GM12878 (cell line): ENCODE results near the gene UBE2M. TPM values are rescaled to one million over a fixed set of nuclear protein-coding genes. Genes with fewer than 3 reads are reported as not detected.

Experiments
- CEBPB ChIP-seq, 2 experiments: fragments of 150-350 bp in 1 of 2; IDR thresholded peaks; 2 replicates each; pipeline ENCODE4 v1.6.1; 2012 to 2014; ENCODE audit warnings: low read depth in 2 of 2, low read length in 2 of 2, borderline replicate concordance in 1 of 2, inconsistent platforms in 1 of 2
- CHD1 ChIP-seq: IDR thresholded peaks from 2 replicates; pipeline ENCODE4 v1.6.1; 2012; ENCODE audit warnings: low read depth, low read length, improper control_type of control experiment
- EZH2 ChIP-seq: IDR thresholded peaks from 2 replicates; pipeline ENCODE4 v1.6.1; 2012; ENCODE audit warnings: low read depth, mild to moderate bottlenecking, control low read depth, inconsistent platforms, low read length, borderline replicate concordance; ENCODE audit not compliant: control insufficient read depth
- FOXM1 ChIP-seq: IDR thresholded peaks from 2 replicates; pipeline ENCODE4 v1.6.1; 2012; ENCODE audit warnings: low read depth, mild to moderate bottlenecking, inconsistent platforms, low read length, moderate library complexity
- RELA ChIP-seq: fragments of 450-650 bp; IDR thresholded peaks from 2 replicates; pipeline ENCODE4 v1.8.0; 2014; ENCODE audit warnings: borderline replicate concordance; ENCODE audit not compliant: partially characterized antibody
- polyA plus RNA-seq, 11 experiments: library from polyadenylated mRNA; depleted of rRNA in 4 of 11; unstranded in 6 of 11; stranded (reverse) in 5 of 11; fragments of >200 nt; fragmentation: Nextera tagmentation in 4 of 11; fragmentation: Illumina TruSeq in 1 of 11; extraction: Ambion mirVana in 4 of 11; extraction: Trizol in 1 of 11; gene quantifications; 1 replicate in 1 of 11; 2 replicates in 10 of 11; pipeline versions ENCODE4 v1.2.1 to v1.2.3, GENCODE V29; 2011 to 2016; ENCODE audit warnings: inconsistent platforms in 2 of 11, missing spikeins in 2 of 11, low read depth in 1 of 11
- total RNA-seq, 4 experiments: library from RNA; depleted of rRNA in 3 of 4; stranded (reverse); fragments of >200 nt in 3 of 4; fragmentation: Illumina TruSeq in 1 of 4; extraction: Trizol in 1 of 4; gene quantifications; 2 replicates each; pipeline versions ENCODE4 v1.2.1 to v1.2.3, GENCODE V29; 2013 to 2021
- TF ChIP-seq, protein P1 (sequence below): IDR thresholded peaks from 2 replicates; pipeline ENCODE4 v1.6.1; 2011; ENCODE audit warnings: low read depth, low read length, improper control_type of control experiment, borderline replicate concordance
- TF ChIP-seq, protein P2 (sequence below): fragments of 450-650 bp; IDR thresholded peaks from 2 replicates; pipeline ENCODE4 v1.6.1; 2016; ENCODE audit warnings: mild to moderate bottlenecking, moderate library complexity, borderline replicate concordance

UBE2M gene
- total and polyA plus RNA-seq, 10 of the 15 experiments (the other 5 are each of a cell fraction or from before 2014, with no cell fraction given) = 1.4 to 105 (median 73.9) TPM

DNA sequence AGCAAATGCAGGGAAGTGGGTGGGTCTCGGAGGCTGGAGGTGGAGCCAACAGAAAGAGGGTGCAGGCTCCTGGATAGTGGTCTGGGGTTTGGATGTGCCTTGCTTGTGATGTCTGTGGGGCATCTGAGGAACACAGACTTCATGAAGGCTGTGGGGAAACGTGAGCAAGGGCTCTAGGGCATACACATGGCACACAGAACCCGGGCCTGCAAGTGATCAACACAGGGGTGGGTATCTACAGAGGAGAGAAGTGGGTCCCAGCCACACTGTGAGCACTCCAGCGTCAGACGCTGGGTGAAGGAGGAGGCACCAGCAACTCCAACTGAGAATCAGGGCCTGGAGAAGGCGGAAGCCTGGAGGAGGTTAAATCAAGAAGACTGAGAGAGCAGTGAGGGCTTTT lies 5.4 kb upstream of the UBE2M start (continued):
- TF ChIP-seq FOXM1 (no peak), RELA (no peak), CHD1 (no peak), CEBPB (IDR thresholded peaks at IDR 0.05; ENCODE audit: borderline replicate concordance in 1 of 2, low read depth in 2 of 2, low read length in 2 of 2) (no peak), EZH2 (no peak)
- TF ChIP-seq, protein P1, sequence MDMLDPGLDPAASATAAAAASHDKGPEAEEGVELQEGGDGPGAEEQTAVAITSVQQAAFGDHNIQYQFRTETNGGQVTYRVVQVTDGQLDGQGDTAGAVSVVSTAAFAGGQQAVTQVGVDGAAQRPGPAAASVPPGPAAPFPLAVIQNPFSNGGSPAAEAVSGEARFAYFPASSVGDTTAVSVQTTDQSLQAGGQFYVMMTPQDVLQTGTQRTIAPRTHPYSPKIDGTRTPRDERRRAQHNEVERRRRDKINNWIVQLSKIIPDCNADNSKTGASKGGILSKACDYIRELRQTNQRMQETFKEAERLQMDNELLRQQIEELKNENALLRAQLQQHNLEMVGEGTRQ = no peak
- TF ChIP-seq, protein P2, sequence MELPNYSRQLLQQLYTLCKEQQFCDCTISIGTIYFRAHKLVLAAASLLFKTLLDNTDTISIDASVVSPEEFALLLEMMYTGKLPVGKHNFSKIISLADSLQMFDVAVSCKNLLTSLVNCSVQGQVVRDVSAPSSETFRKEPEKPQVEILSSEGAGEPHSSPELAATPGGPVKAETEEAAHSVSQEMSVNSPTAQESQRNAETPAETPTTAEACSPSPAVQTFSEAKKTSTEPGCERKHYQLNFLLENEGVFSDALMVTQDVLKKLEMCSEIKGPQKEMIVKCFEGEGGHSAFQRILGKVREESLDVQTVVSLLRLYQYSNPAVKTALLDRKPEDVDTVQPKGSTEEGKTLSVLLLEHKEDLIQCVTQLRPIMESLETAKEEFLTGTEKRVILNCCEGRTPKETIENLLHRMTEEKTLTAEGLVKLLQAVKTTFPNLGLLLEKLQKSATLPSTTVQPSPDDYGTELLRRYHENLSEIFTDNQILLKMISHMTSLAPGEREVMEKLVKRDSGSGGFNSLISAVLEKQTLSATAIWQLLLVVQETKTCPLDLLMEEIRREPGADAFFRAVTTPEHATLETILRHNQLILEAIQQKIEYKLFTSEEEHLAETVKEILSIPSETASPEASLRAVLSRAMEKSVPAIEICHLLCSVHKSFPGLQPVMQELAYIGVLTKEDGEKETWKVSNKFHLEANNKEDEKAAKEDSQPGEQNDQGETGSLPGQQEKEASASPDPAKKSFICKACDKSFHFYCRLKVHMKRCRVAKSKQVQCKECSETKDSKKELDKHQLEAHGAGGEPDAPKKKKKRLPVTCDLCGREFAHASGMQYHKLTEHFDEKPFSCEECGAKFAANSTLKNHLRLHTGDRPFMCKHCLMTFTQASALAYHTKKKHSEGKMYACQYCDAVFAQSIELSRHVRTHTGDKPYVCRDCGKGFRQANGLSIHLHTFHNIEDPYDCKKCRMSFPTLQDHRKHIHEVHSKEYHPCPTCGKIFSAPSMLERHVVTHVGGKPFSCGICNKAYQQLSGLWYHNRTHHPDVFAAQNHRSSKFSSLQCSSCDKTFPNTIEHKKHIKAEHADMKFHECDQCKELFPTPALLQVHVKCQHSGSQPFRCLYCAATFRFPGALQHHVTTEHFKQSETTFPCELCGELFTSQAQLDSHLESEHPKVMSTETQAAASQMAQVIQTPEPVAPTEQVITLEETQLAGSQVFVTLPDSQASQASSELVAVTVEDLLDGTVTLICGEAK = no peak
